Colonic mucosa (tissue), 4 donors: ENCODE measurements around the gene TDRD7. TPM values are rescaled to one million over a fixed set of nuclear protein-coding genes. Genes with fewer than 3 reads are reported as not detected.

Experiments
- DNase-seq: peaks from one replicate; pipeline ENCODE4 v3.0.0-alpha.2; 2020
- H3K27ac ChIP-seq: fragments of 200-600 bp; one replicate; pipeline ENCODE4 v1.8.0; 2021
- H3K27me3 ChIP-seq: fragments of 200-600 bp; one replicate; pipeline ENCODE4 v1.8.0; 2021
- H3K36me3 ChIP-seq: fragments of 200-600 bp; one replicate; pipeline ENCODE4 v1.8.0; 2021
- H3K4me1 ChIP-seq: fragments of 200-600 bp; one replicate; pipeline ENCODE4 v1.8.0; 2021; ENCODE audit warnings: mild to moderate bottlenecking
- H3K4me3 ChIP-seq: fragments of 200-600 bp; one replicate; pipeline ENCODE4 v1.8.0; 2021
- H3K9ac ChIP-seq, 2 donors: one replicate each; pipeline ENCODE4 v1.7.0; 2013; ENCODE audit warnings: control low read depth in 2 of 2, low read depth in 2 of 2, low read length in 2 of 2
- H3K9me3 ChIP-seq: fragments of 200-600 bp; one replicate; pipeline ENCODE4 v1.8.0; 2021
- CTCF ChIP-seq: fragments of 200-600 bp; IDR thresholded peaks from one replicate; pipeline ENCODE4 v1.8.0; 2022; ENCODE audit warnings: antibody characterized with exemption, mild to moderate bottlenecking
- intact Hi-C: fragments of 100-400 bp; cut with DNase I; formaldehyde crosslinking; loops from one replicate; pipeline ENCODE4 v1.14.1; 2022
- total RNA-seq, 2 donors: library from RNA; stranded (reverse); fragmentation: NEBNext Ultra II Directional in 1 of 2; extraction: Animal tissue kit (Norgen Biotek cat#: 25700) in 1 of 2; gene quantifications; one replicate each; pipeline ENCODE4 v1.2.1, GENCODE V29; 2021
- donor health status: healthy.
- donor health status: DM: no; HTN: no; CAD: no.
- donor health status: DM: no; HTN: no; CAD: no.

The TDRD7 gene
- total RNA-seq, 2 donors from 2014 or later, result 28.8 to 35.3 TPM

GRCh38 chr9:97468658-97469448, 57.0 kb downstream of the TDRD7 start:
- peak; percentile 61 for TF ChIP-seq CTCF
- Histone ChIP-seq H3K4me3 (no peak overlapping the region), H3K9me3 (no peaks in the 10 kb centered on the region), H3K9ac (no peak overlapping the region), H3K27me3 (no peaks in the 10 kb centered on the region), H3K4me1 (no peaks in the 10 kb centered on the region), H3K27ac (no peak overlapping the region), H3K36me3 (peaks cover 4% of the 10 kb centered on the region)
- intact Hi-C loops, result loop anchor here (5.0 kb wide), 2 partner anchors 128 to 148 kb away; no protein-coding TSS in a partner anchor
- peak; percentile 66 for DNase-seq

GRCh38 chr9:97470076-97470475, 58.2 kb downstream of the TDRD7 start:
- H3K9me3 ChIP-seq, result no peaks in the 10 kb centered on the region
- DNase-seq, result no peak
- H3K4me3 ChIP-seq, result no peak overlapping the region
- no peak for TF ChIP-seq CTCF
- no peaks in the 10 kb centered on the region for H3K4me1 ChIP-seq
- intact Hi-C loops, result no loop called here
- no peaks in the 10 kb centered on the region for H3K27me3 ChIP-seq
- peaks cover 4% of the 10 kb centered on the region for H3K36me3 ChIP-seq
- H3K9ac ChIP-seq, result no peak overlapping the region
- no peak overlapping the region for H3K27ac ChIP-seq

GRCh38 chr9:97473717-97474116, 61.8 kb downstream of the TDRD7 start:
- Histone ChIP-seq H3K27ac (no peak overlapping the region), H3K36me3 (peaks cover 4% of the 10 kb centered on the region), H3K27me3 (no peaks in the 10 kb centered on the region), H3K4me3 (no peak overlapping the region), H3K9ac (no peak overlapping the region), H3K4me1 (no peaks in the 10 kb centered on the region), H3K9me3 (no peaks in the 10 kb centered on the region)
- no peak for DNase-seq
- no peak for TF ChIP-seq CTCF
- intact Hi-C loops, result no loop called here

- Histone ChIP-seq H3K4me1 (no peaks in the 10 kb centered on the region), H3K9me3 (no peaks in the 10 kb centered on the region), H3K4me3 (no peak overlapping the region), H3K27me3 (no peaks in the 10 kb centered on the region), H3K9ac (no peak overlapping the region), H3K27ac (no peak overlapping the region), H3K36me3 (peaks cover 4% of the 10 kb centered on the region)
- intact Hi-C loops, result no loop called here
- no peak for DNase-seq
- TF ChIP-seq CTCF, result no peak
Measured at GRCh38 chr9:97474372-97474925, 62.6 kb downstream of the TDRD7 start.

- intact Hi-C loops, result no loop called here
- TF ChIP-seq CTCF, result no peak
- no peak overlapping the region for H3K4me3 ChIP-seq
- no peaks in the 10 kb centered on the region for H3K9me3 ChIP-seq
- H3K27me3 ChIP-seq, result no peaks in the 10 kb centered on the region
- no peaks in the 10 kb centered on the region for H3K4me1 ChIP-seq
- no peak for DNase-seq
- no peak overlapping the region for H3K27ac ChIP-seq
- no peak overlapping the region for H3K9ac ChIP-seq
- peaks cover 4% of the 10 kb centered on the region for H3K36me3 ChIP-seq
Measured at GRCh38 chr9:97475059-97475458, 63.2 kb downstream of the TDRD7 start.
